HUES6 (cell line): Measurements from ENCODE around the gene TPM1.

ENCODE experiments used
- H3K27ac ChIP-seq: 2 replicates; pipeline ENCODE4 v1.7.0; 2013; ENCODE audit warnings: low read depth, mild to moderate bottlenecking, low read length, inconsistent platforms
- H3K27me3 ChIP-seq: 2 replicates; pipeline ENCODE4 v1.6.1; 2013; ENCODE audit warnings: low read length; ENCODE audit not compliant: control insufficient read depth, insufficient read depth
- H3K36me3 ChIP-seq: 2 replicates; pipeline ENCODE4 v1.6.1; 2013; ENCODE audit warnings: low read length; ENCODE audit not compliant: control insufficient read depth, insufficient read depth
- H3K4me1 ChIP-seq: 2 replicates; pipeline ENCODE4 v1.6.1; 2013; ENCODE audit warnings: low read length; ENCODE audit not compliant: control insufficient read depth, insufficient read depth
- H3K4me3 ChIP-seq: 2 replicates; pipeline ENCODE4 v1.5.1; 2013; ENCODE audit warnings: low read depth, low read length
- H3K9ac ChIP-seq: one replicate; pipeline ENCODE4 v1.6.1; 2013; ENCODE audit warnings: mild to moderate bottlenecking, low read length
- H3K9me3 ChIP-seq: 2 replicates; pipeline ENCODE4 v1.6.1; 2013; ENCODE audit warnings: low read depth, low read length; ENCODE audit not compliant: control insufficient read depth, insufficient read depth

TPM1 gene

DNA sequence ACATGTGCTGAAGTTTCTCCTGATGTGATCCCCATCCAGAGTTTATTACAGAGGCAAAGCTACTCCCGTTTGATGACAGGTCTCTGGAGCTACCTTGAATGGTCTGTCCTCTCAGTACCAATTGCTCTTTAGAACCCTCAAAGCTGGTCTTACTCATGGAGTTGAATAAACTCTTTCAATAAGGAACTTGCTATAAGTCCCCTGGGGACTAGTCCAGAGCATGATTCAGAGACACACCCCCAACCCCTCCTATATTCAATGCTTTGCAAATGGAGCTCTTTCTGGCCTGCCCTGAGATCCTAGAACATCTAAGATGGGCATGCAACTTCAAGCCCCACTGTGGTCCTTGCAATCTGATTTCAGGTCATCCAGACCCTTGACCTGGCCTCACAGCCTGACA is 23.9 kb upstream of the TPM1 start:
- no peak overlapping the region for H3K9ac ChIP-seq
- H3K9me3 ChIP-seq, result no peaks in the 10 kb centered on the region
- H3K36me3 ChIP-seq, result no peaks in the 10 kb centered on the region
- no peak overlapping the region for H3K4me3 ChIP-seq
- no peaks in the 10 kb centered on the region for H3K27me3 ChIP-seq
- H3K4me1 ChIP-seq, result peaks cover 12% of the 10 kb centered on the region
- no peak overlapping the region for H3K27ac ChIP-seq

DNA sequence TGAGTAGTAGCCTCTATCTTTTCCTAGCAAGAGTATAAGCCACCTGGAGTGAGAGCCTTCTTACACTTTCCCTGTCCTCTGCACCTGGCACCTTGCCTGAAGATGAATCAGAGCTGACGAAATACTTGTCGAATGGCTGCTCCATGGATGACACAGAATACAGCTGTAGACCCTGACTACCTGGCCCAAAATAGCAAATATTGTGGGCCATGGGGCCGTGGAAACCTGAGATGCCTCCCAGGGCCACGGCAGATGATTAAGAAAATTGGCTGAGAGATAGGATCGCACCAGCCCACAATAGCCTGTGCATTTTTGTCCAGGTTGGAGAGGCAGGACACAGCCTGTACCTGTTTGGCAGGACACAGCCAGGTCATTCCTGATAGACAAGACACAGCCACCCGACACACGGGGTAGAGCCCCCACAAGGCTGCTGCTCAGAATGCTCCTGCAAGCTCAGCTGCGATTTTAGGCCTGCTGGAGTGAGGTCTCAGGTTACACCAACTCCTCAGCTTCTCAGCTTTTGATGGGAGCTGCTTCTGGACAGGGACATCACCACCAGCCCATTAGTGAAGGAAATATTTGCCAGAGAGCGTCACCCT is 22.9 kb upstream of the TPM1 start:
- H3K9me3 ChIP-seq, result no peaks in the 10 kb centered on the region
- peaks cover 11% of the 10 kb centered on the region for H3K4me1 ChIP-seq
- H3K9ac ChIP-seq, result no peak overlapping the region
- no peak overlapping the region for H3K27ac ChIP-seq
- H3K36me3 ChIP-seq, result no peaks in the 10 kb centered on the region
- no peaks in the 10 kb centered on the region for H3K27me3 ChIP-seq
- no peak overlapping the region for H3K4me3 ChIP-seq

DNA sequence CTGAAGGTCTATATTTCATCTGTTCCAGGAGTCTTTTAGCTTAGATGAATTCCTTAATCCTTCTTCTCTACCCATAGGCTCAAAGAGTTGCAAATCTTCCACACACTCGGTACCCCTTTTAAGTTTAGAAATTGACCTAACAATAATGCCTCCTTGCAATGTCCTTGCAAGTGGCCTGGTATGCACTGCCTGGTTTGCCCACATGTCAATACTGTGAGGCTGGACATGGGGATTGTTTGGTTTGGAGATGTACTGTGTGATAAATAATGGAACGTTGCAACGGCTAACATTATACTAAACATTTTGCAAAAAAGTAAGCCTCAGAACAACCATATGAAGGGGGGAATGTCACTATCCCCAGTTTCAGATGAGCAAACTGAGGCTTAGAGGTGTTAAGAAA is 22.4 kb upstream of the TPM1 start:
- Histone ChIP-seq H3K9ac (no peak overlapping the region), H3K9me3 (no peaks in the 10 kb centered on the region), H3K27me3 (no peaks in the 10 kb centered on the region), H3K4me3 (no peak overlapping the region), H3K27ac (no peak overlapping the region), H3K4me1 (peaks cover 11% of the 10 kb centered on the region), H3K36me3 (no peaks in the 10 kb centered on the region)

DNA sequence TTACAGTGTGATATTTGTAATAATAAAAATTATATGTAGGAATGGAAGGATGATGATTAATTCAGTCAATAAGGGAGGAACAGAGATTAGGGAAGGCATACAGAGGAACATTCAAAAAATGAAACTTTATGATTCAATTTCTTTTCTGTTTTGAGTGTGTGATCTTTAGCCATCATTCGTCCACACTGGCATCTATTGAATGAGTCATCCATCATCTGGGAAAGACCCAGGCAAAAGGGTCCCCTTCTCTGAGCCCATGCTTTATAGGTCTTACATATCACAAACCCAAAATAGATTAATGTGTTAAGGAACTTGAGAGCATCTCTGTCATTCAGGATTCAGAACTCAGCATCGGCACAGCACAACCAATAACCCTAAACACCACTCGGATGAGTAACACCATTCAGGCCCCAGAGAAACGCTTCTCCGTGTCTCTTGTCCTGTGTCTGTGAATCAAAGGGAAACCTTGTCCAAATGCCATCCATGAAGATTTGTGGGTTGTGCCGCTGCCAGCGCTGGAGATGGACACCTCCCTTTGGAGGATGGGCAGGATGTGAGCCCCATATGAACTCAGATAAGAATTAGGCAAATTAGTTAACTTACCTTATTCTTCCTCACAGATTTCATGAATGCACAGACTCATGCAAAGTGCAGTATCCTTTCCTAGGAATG is 21.7 kb upstream of the TPM1 start:
- Histone ChIP-seq H3K4me3 (no peak overlapping the region), H3K36me3 (no peaks in the 10 kb centered on the region), H3K4me1 (peaks cover 11% of the 10 kb centered on the region), H3K9me3 (no peaks in the 10 kb centered on the region), H3K27me3 (no peaks in the 10 kb centered on the region), H3K27ac (no peak overlapping the region), H3K9ac (no peak overlapping the region)

DNA sequence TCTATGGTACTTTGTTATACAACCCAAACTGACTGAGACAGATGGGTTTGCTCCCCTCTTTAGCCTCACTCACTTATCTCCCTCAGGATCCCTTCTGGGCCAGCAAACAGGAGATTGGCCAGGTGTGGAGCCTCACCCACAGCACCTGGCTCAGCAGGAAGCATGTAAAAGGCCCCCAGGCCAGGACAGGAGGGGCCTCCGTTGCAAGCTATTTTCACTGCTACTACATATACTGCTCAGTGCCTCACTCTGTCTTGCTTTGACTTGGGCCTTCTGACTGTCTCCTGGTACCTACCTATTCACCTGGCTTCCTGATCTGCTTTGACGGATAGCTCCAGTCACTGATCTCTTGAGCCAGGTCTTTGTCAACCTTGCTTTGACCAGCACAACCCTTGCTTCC is 20.4 kb upstream of the TPM1 start:
- peaks cover 11% of the 10 kb centered on the region for H3K4me1 ChIP-seq
- no peaks in the 10 kb centered on the region for H3K9me3 ChIP-seq
- no peak overlapping the region for H3K4me3 ChIP-seq
- no peak overlapping the region for H3K9ac ChIP-seq
- H3K27me3 ChIP-seq, result no peaks in the 10 kb centered on the region
- H3K27ac ChIP-seq, result no peak overlapping the region
- no peaks in the 10 kb centered on the region for H3K36me3 ChIP-seq

DNA sequence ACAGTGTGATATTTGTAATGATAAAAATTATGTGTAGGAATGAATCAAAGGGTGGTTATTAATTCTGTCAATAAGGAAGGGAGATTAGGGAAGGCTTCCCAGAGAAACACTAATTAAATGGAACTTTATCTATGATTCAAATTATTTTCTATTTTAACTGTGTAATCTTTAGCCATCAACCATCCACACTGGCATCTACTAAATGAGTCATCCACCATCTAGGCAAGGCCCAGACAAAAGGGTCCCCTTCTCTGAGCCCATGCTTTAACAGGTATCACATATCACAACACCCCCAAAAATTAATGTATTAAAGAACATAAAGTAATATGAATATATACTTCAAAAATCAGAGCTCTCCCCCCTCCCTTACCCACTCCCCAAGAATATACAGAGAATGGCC is 19.9 kb upstream of the TPM1 start:
- H3K27ac ChIP-seq, result no peak overlapping the region
- no peak overlapping the region for H3K4me3 ChIP-seq
- H3K4me1 ChIP-seq, result peaks cover 11% of the 10 kb centered on the region
- H3K27me3 ChIP-seq, result no peaks in the 10 kb centered on the region
- H3K9me3 ChIP-seq, result no peaks in the 10 kb centered on the region
- no peaks in the 10 kb centered on the region for H3K36me3 ChIP-seq
- H3K9ac ChIP-seq, result no peak overlapping the region

DNA sequence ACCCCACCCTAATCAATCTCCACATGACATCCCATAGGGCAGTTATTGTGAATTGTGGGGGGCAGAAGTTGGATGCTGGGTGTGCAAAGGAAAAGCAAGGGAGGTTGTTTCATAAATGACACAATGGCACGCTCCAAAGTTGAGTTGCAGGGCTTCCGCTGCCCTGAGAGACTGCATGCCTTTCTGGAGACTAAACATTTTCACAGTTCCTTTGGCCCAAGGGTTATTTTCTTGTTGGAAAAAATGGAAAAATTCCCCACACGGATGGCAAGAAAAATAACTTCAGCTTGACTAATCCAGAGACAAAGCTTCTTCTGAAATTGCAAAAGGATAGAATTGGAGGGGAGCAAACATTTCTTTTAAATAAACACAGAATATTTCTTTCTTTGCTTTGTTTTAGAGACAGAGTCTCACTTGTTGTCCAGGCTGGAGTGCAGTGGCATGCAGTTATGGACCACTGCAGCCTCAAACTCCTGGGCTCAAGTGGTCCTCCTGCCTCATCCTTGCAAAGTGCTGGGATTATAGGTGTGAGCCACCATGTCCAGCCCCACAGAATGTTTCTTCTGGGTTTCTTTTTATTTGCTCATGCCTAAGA is 19.1 kb upstream of the TPM1 start:
- no peaks in the 10 kb centered on the region for H3K9me3 ChIP-seq
- peaks cover 11% of the 10 kb centered on the region for H3K4me1 ChIP-seq
- no peak overlapping the region for H3K4me3 ChIP-seq
- no peaks in the 10 kb centered on the region for H3K36me3 ChIP-seq
- no peak overlapping the region for H3K27ac ChIP-seq
- no peaks in the 10 kb centered on the region for H3K27me3 ChIP-seq
- H3K9ac ChIP-seq, result no peak overlapping the region

DNA sequence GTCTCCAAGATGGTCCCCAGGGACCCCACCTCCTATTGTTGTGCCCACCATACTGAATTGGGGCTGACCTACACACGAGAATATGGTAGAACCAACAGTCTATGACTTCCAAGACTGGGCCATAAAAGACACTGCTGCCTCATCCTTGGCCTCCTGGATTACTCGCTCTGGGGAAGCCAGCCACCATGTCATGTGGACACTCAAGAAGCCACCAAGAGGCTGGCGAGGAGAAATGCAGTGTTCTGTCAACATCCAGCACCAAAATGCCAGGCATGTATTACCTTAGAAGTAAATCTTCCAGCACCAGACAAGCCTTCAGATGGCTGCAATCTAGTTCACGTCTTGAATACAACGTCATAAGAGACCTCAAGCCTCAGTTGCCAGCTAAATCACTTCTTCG is 17.1 kb upstream of the TPM1 start:
- Histone ChIP-seq H3K4me1 (no peaks in the 10 kb centered on the region; the same call in 1 of the 2 replicates), H3K9ac (no peak overlapping the region), H3K4me3 (no peak overlapping the region), H3K9me3 (no peaks in the 10 kb centered on the region), H3K27me3 (no peaks in the 10 kb centered on the region), H3K36me3 (no peaks in the 10 kb centered on the region), H3K27ac (no peak overlapping the region)

DNA sequence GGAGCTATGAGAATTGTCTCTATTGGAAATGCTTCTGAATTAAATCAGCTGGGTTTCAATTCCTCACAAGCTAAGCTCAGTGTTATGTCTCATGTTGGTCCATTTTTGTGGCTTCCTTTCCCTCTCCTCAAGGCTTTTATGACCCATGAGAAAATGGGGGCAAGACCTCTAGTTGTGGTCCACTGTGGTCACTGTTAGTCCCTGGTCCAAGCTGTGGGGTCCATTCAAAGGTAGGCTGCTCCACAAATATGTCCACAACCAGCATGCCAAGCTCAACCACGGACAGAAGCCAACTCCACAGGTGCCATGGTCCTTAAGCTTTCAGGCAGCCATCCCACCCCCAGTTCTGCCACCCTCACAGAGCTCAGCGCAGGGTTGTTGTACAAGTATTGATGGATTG is 14.9 kb upstream of the TPM1 start:
- Histone ChIP-seq H3K4me1 (no peaks in the 10 kb centered on the region; the same call in 1 of the 2 replicates), H3K27me3 (no peaks in the 10 kb centered on the region), H3K9ac (no peak overlapping the region), H3K36me3 (no peaks in the 10 kb centered on the region), H3K9me3 (no peaks in the 10 kb centered on the region), H3K27ac (no peak overlapping the region), H3K4me3 (no peak overlapping the region)

DNA sequence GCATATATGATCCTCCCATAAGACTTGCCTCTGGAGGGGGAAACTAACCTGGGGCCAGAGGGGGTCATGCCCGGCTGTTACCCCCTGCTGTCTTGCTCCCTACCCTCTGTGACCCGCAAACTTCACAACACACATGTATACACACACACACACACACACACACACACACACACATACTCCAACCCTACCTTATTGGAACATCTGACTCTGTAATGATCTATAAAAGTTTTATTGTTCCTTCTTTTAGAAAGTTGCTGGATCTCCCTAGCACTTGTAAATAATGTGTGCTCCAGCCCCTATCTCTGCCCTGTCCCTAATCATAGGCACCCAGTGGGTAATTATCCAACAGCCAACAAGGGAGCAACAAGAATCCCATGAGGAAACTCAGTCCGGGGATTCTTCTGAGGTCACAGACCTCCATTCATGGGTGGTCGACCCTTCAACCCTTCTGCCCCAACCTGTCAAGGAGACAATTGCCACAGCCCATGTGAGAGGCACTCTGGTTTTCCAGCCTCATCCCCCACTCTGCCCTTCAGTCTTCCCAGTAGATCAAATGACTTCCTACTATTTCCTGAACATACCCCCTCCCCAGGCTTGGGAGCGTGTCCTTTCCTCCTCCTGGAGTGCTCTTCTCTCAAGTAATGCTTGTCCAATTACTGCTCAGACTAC is 14.0 kb upstream of the TPM1 start:
- no peaks in the 10 kb centered on the region for H3K27me3 ChIP-seq
- no peaks in the 10 kb centered on the region for H3K9me3 ChIP-seq
- H3K4me3 ChIP-seq, result no peak overlapping the region
- H3K36me3 ChIP-seq, result no peaks in the 10 kb centered on the region
- no peak overlapping the region for H3K27ac ChIP-seq
- H3K9ac ChIP-seq, result no peak overlapping the region
- no peaks in the 10 kb centered on the region; the same call in 1 of the 2 replicates for H3K4me1 ChIP-seq

DNA sequence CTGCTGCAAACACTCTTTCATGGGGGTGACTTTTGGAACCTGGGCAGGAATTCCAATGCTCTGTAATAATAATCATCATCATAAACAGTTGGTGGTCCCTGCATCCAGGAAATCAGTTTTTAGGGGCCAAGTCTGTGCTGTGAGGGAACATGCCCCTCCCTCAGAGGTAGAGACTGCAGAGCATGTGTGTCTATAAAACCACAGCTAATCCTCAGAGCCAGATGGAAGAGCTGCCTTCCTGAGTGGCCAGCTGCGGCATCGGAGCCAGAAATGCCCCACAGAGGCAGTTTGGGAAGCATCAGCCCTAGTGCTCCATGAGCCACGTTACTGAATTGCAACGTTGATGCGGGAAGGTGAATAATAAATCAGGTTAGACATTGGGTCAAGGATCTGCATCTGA is 12.9 kb upstream of the TPM1 start:
- no peaks in the 10 kb centered on the region for H3K9me3 ChIP-seq
- no peaks in the 10 kb centered on the region for H3K36me3 ChIP-seq
- H3K9ac ChIP-seq, result no peak overlapping the region
- no peak overlapping the region for H3K4me3 ChIP-seq
- H3K4me1 ChIP-seq, result no peaks in the 10 kb centered on the region; the same call in 1 of the 2 replicates
- no peaks in the 10 kb centered on the region for H3K27me3 ChIP-seq
- H3K27ac ChIP-seq, result no peak overlapping the region
